HL-60/S4 treated with phorbol 12-myristate 13-acetate at 8.2 ng/mL for 4 days and 3 days (cell line): Measurements from ENCODE around the gene EFCAB6.

Source experiments
- in situ Hi-C: fragments of 300-500 bp; cut with MboI; formaldehyde crosslinking; loops from 2 replicates; pipeline ENCODE4 v1.15.0; 2022; ENCODE audit warnings: low sequenced_read_pairs

The EFCAB6 gene, protein sequence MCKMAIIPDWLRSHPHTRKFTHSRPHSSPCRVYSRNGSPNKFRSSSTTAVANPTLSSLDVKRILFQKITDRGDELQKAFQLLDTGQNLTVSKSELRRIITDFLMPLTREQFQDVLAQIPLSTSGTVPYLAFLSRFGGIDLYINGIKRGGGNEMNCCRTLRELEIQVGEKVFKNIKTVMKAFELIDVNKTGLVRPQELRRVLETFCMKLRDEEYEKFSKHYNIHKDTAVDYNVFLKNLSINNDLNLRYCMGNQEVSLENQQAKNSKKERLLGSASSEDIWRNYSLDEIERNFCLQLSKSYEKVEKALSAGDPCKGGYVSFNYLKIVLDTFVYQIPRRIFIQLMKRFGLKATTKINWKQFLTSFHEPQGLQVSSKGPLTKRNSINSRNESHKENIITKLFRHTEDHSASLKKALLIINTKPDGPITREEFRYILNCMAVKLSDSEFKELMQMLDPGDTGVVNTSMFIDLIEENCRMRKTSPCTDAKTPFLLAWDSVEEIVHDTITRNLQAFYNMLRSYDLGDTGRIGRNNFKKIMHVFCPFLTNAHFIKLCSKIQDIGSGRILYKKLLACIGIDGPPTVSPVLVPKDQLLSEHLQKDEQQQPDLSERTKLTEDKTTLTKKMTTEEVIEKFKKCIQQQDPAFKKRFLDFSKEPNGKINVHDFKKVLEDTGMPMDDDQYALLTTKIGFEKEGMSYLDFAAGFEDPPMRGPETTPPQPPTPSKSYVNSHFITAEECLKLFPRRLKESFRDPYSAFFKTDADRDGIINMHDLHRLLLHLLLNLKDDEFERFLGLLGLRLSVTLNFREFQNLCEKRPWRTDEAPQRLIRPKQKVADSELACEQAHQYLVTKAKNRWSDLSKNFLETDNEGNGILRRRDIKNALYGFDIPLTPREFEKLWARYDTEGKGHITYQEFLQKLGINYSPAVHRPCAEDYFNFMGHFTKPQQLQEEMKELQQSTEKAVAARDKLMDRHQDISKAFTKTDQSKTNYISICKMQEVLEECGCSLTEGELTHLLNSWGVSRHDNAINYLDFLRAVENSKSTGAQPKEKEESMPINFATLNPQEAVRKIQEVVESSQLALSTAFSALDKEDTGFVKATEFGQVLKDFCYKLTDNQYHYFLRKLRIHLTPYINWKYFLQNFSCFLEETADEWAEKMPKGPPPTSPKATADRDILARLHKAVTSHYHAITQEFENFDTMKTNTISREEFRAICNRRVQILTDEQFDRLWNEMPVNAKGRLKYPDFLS (N-terminal part only)

DNA sequence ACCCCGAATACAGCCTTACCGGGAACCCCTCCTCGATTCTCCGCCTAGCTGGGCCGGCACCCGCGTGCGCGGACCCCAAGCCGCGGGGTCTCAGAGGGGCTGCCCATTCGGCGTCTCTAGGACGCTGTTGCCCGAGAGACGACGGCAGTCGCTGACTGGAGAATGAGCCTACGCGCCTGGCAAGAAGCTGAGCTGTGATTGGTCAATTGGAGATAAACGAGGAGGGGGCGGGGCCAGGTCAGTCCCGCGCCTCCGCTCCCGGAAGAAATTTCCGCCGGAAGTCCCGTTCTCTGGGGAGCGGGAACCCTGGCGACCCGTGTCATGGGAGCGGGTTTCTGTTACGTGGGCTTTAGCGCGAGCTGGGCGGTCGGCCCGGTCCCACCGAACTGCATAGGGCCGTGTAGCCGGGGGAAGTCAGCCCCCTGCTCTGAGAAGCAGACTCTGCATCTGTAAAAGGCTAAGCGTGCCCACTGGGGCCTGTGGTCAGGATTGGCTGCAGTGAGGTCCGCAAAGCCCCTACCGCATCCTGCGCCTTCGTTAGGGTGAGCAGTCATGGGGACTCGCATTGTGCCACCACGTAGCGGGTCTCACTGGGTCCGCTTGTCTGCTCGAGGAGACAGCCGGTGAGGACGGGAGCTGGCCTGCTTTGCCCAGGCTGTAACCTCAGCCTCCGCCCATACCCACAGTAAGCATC, at the start of gene EFCAB6:
TSS of gene EFCAB6 (minus strand) at position 157 of the 694 bp plus-strand sequence. CDS start 29,987 bp downstream, outside the sequence.
- in situ Hi-C loops = no loop called here

DNA sequence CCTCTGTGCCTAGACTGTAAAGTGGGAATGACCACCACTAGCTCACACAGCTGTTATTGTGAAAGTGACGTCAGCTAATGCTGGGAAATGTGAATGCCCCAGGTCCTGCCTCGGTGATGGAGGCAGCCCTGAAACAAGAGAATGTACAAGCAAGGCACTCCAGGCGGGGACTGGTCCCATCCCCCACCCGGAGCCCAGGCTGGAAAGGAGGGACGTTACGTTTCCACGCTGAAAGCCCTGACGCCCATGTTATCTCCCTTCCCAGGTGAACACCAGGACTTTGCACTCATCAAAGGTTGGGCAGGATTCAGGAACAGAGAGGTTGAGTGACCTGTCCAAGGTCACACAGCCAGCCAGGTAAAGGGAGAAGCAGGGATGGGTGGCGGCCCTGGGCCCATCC, 49.4 kb upstream of the EFCAB6 start:
- in situ Hi-C loops = no loop called here

GRCh38 chr22:43860831-43861230, 48.7 kb upstream of the EFCAB6 start:
- in situ Hi-C loops = no loop called here

DNA sequence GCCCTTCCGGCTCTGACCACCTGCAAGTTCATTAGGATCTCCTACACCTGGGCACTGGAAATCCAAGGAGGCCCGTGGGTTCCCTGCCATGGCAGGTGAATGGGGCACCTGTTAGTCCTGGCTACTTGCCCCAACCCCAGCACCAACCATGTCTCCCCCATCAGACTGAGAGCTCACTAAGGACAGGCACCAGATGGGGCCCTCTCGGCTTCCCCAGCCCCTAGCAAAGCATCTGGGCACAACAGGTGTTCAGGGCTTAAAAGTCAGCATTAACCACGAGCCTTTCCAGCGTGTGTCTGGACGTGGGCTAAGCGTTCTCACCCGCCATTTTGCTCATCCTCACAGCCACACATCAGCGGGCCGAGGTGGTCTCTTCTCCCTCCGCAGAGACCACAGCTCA, 48.0 kb upstream of the EFCAB6 start:
- in situ Hi-C loops = no loop called here

GRCh38 chr22:43859621-43860020, 47.5 kb upstream of the EFCAB6 start:
- in situ Hi-C loops = no loop called here

DNA sequence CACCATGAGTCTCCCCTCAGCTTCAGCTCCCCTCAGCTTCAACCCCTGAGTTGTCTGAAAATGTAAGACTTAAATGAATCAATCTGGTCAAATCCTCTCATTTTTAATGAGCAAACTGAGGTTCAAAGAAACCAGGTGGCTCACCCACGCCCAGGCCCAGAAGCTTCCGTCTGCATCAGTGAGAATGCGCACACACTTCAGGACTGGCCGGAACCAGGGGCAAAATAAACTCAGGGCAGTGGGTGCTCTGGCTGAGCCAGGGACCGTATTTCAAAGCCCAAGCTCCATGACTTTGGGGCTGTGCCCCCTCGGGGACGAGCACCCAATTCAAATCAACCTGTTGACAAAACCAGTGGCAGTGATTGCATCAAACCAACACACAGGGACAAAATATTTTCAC, 47.1 kb upstream of the EFCAB6 start:
- in situ Hi-C loops = no loop called here

GRCh38 chr22:43858156-43858895, 46.2 kb upstream of the EFCAB6 start:
- in situ Hi-C loops = no loop called here

DNA sequence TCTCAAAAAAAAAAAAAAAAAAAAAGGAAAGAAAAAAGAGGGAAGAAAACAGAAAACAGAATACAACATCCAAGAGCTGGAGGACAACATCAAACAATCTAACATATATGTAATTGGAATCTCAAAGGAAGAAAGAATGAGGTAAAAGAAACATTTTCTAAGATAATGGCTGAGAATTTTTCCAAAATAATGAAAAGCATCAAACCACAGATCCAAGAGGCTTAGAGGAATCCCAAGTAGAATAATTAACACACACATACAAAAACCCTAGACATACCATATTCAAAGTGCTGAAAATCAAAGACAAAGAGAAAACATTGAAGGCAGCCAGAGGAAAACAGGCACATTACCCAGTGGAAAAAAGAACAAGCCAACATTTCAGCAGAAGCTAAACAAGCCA, 45.3 kb upstream of the EFCAB6 start:
- in situ Hi-C loops = no loop called here

GRCh38 chr22:43855431-43855830, 43.3 kb upstream of the EFCAB6 start:
- in situ Hi-C loops = no loop called here

GRCh38 chr22:43854786-43855271, 42.7 kb upstream of the EFCAB6 start:
- in situ Hi-C loops = no loop called here

DNA sequence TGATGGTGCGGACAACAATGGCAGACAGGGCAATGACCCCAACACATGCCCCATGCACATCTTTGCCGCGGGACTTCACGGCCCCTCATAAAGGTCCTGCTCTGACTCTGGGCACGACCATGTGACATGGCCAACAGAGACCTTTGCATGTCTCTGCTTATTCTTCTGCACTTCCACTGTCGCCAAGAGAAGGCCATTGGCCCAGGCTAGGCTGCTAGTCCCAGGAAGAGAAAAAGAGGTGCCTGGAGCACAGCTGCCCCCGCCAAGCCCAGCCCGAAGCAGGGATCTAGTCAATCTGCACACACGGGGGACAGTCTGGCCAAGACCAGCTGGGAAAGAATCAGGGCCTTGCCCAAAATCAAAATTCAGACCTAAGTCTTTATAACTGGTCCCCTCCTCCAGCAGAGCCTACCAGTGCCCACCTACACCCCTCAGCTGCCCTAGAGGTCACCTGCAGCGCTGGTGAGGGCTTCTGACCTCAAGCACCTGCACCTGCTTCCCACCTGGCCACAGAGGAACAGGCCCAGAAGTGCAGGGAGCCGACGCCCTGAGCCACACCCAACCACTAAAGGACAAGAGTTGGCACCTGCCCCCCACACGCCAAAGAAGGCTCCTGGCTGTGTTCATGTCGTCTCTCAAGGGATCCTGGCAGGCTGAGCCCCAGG, 42.1 kb upstream of the EFCAB6 start:
- in situ Hi-C loops = no loop called here

DNA sequence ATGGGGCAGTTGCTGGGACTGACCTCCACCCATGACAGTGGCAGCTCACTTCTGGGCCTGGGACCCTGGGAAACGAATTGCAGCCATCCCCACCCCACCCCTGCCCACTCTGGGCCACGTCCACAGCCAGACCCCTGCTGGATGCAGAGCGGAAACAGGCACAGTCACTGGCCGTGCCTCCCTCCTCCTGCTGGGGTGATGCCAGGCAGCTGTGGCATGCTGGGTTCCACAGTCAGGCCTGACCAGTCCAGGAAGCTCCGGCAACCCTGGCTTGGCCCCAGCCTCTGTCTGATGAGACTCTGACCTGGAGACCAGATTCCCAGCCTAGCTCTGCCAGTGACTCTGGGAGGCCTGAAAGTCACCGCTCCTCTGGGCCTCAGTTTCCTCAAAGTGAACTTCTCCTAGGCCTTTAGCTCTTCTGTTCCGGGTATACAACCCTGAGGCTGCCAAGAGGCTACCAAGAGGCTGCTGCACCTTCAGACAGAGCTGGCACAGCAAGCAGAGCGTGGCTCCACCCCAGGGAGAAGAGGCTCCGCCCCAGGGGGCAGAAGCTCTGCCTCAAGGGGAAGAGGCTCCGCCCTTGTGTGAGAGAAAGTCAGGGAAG, 41.3 kb upstream of the EFCAB6 start:
- in situ Hi-C loops = no loop called here

GRCh38 chr22:43852573-43853327, 40.6 kb upstream of the EFCAB6 start:
- in situ Hi-C loops = no loop called here

DNA sequence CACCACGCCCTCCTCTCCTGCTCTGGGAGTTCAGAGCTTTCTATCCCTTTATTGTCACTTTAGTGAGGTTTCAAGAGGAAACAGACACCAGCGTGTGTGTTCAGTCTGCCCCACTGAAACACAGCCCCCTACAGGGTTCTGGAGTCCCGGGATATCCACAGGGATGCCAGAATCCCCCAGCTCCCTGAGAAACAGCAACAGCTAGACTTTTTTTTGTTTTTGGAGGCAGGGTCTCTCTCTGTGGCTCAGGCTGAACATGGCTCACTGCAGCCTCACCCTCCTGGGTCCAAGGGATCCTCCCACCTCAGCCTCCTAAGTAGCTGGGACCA, 39.8 kb upstream of the EFCAB6 start:
- in situ Hi-C loops = no loop called here

DNA sequence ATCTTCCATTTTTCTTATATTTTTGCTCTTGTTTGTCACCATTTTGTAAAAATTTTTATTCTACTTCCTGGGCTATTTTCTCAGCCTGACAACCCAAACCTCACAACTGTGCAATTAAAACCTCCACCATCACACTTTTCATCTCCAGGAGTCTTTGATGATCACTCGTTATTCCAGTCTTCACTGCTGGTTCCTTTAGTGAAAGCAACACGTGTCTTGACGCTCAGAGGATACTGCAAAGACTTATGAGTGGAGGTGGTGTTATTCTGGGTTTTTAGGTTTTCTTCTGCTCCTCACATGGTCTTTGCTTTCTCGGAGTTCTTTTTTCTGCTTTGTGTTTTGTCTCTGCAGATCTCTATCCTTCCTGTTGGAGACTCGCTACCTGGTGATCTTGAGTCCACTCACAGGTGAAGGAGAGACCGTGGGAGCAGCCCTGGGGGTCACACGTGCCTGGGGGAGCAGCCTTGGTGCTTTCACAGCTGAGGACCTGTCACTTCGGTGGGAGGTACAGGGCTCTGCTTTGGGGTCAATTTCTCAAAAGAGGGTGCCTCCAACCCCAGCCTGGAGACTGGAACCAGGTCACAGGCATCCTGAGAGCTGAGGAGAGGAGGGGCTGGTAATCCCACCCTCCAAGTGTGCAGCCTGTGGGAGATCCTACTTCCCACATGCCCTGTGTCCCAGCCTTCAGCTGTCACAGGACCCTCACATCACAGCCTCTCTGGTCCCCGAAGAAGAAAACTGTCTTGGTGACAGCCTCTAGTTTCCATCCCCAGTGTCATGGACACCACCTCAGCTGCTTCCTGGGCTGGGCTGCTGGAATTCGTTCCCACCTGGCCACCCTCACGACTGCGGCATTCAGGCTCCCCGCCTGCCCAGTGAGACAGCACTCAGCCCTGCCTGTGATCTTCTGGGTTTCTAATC, 39.2 kb upstream of the EFCAB6 start:
- in situ Hi-C loops = no loop called here

DNA sequence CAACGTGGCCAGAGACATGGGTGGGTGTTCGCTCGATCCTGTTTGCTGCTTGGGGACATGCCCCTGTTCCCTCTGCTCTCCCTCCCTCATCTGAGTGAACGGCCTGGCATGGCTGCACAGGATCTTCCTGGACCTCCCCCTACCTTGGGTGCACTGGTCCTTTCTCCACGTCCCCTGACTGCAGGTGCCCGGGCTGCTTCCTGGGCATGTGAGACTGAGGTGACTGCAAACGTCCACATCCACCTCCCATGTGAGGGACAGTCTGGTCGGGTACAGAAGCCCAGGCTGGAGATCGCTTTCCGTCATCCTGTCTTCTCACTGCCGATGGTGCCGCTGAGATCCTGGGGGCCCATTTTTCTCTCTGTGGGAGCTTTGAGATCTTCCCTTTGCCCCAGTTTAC, 38.4 kb upstream of the EFCAB6 start:
- in situ Hi-C loops = no loop called here

GRCh38 chr22:43849731-43850130, 37.6 kb upstream of the EFCAB6 start:
- in situ Hi-C loops = no loop called here
